Prostate gland (tissue), 2 donors: ENCODE results near the gene FXYD5.

Source experiments
- POLR2A ChIP-seq: fragments of 450-650 bp; IDR thresholded peaks from one replicate; pipeline ENCODE4 v1.6.1; 2016; ENCODE audit warnings: antibody characterized with exemption, mild to moderate bottlenecking
- POLR2AphosphoS5 ChIP-seq: sonication (generic); formaldehyde crosslinking; IDR thresholded peaks from one replicate; pipeline ENCODE4 v1.6.1; 2017; ENCODE audit warnings: antibody characterized with exemption
- TF ChIP-seq, protein P1 (sequence below), 4 experiments: fragments of 200-600 bp in 2 of 4; fragments of 450-650 bp in 2 of 4; sonication (generic) in 2 of 4; IDR thresholded peaks; 1 replicate in 3 of 4; 2 replicates in 1 of 4; pipeline ENCODE4 v1.5.1; 2016 to 2019; ENCODE audit warnings: antibody characterized with exemption in 4 of 4, mild to moderate bottlenecking in 2 of 4, moderate library complexity in 2 of 4

DNA sequence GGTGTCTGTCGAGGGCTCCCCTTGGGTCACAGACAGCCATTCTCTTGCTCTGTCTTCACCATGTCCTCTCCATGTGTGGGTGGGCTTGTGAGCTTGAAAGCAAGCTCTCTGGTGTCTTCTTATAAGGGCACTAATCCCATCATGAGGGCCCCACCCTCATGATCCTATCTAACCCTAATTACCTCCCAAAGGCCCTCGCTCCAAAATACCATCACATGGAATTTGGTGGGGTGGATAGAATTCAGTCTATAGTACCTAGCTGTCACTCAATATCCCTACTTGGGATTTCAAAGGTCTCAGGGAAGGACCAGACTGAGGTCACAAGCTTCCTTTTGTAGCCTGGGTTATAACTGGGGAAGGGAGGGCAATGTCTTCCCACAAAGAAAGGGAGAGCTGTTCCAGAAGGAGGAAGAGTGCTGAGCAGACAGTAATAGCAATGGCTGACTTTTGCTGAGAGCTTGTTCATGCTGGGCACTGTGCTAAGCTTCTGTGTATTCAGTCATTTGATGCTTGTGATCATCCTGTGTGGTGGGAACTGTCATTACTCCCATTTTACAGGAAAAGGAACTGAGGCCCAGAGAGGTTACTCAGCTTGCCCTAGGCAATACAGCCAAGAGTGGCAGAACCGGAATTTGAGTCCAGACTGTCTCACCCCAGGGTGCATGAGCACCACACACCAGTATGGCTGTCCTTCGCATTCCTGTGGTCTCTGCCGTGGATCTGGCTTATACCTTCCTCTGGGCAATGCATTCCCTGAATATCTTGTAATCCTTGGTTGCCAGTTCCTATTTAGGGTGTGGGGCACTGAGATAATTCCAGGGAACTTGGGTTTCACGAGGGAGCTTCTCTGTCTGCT is 8.2 kb downstream of the FXYD5 start:
- TF ChIP-seq, protein P1, sequence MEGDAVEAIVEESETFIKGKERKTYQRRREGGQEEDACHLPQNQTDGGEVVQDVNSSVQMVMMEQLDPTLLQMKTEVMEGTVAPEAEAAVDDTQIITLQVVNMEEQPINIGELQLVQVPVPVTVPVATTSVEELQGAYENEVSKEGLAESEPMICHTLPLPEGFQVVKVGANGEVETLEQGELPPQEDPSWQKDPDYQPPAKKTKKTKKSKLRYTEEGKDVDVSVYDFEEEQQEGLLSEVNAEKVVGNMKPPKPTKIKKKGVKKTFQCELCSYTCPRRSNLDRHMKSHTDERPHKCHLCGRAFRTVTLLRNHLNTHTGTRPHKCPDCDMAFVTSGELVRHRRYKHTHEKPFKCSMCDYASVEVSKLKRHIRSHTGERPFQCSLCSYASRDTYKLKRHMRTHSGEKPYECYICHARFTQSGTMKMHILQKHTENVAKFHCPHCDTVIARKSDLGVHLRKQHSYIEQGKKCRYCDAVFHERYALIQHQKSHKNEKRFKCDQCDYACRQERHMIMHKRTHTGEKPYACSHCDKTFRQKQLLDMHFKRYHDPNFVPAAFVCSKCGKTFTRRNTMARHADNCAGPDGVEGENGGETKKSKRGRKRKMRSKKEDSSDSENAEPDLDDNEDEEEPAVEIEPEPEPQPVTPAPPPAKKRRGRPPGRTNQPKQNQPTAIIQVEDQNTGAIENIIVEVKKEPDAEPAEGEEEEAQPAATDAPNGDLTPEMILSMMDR (IDR thresholded peaks at IDR 0.05) = no peak
- TF ChIP-seq POLR2A (no peak), POLR2AphosphoS5 (no peak)
